Uterus (tissue), 2 donors: ENCODE measurements around the gene KLB.

Source experiments
- CTCF ChIP-seq, 4 experiments: fragments of 200-600 bp in 2 of 4; fragments of 450-650 bp in 2 of 4; sonication (generic) in 2 of 4; IDR thresholded peaks; one replicate each; pipeline ENCODE4 v1.5.1; 2016 to 2019; ENCODE audit warnings: antibody characterized with exemption in 4 of 4, mild to moderate bottlenecking in 2 of 4, moderate library complexity in 1 of 4
- POLR2A ChIP-seq, 2 donors: fragments of 450-650 bp; IDR thresholded peaks; one replicate each; pipeline ENCODE4 v1.6.1; 2016; ENCODE audit warnings: antibody characterized with exemption in 2 of 2, mild to moderate bottlenecking in 1 of 2, moderate library complexity in 1 of 2

- TF ChIP-seq CTCF (IDR thresholded peaks at IDR 0.05) (no peak), POLR2A (IDR thresholded peaks at IDR 0.05) (no peak)
Observed at GRCh38 chr4:39429476-39430334, 23.0 kb downstream of the KLB start.
